Measurements from ENCODE around the gene MAGI2.

MAGI2 gene

DNA sequence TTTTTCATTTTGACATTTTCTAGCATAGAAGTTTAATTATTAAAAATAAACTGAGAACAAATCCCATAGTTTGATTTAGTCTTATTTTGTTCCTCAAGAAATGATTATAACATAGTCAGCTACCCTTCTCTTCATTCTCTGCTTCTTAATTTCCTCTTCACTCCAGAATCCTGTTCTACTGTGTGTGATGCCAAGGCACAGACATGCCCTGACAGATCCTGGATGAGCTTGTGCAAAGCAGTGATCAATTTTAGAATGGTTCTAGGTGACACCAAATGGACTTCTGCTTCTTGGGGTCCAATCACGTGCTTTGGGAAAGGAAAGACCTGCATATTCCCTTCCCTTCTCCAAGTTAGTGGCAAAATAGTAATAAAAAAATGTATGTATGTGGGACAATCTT lies 665.6 kb downstream of the MAGI2 start:
- Histone ChIP-seq H3K27me3 (replicated peaks; ENCODE audit: control insufficient read depth, insufficient read depth, low read length, poor library complexity, severe bottlenecking) (no peaks in the 10 kb centered on the region), H3K4me3 (ENCODE audit: insufficient read depth, low read depth, low read length, poor library complexity, severe bottlenecking) (no peak overlapping the region), H3K4me1 (ENCODE audit: control insufficient read depth, insufficient read depth, low read length, poor library complexity, severe bottlenecking) (no peaks in the 10 kb centered on the region), H3K36me3 (ENCODE audit: control insufficient read depth, insufficient read depth, low read length) (no peaks in the 10 kb centered on the region), H3K9me3 (ENCODE audit: control insufficient read depth, low read length) (no peaks in the 10 kb centered on the region), H3K27ac (ENCODE audit: insufficient read depth, low read length, poor library complexity, severe bottlenecking) (no peak overlapping the region)
- DNase-seq: no peak

DNA sequence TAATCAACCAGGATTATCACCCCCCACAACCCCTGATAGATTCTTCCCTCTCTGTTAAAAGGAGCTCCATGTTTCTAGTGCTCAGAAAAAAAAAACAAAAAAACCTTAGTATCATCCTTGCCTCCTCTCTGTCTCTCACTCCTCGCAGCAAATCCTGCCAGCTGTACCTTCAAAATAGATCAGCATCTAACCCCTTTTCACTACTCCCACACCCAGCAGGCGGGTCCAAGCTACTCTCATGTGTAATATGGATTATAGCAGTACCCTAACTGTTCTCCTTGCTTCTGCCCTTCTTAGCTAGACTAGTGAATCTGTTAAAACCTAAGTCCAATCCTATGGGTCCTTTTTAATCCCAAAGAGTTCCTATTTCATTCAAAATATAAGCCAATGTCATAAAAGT lies 667.4 kb downstream of the MAGI2 start:
- DNase-seq: no peak
- Histone ChIP-seq H3K36me3 (ENCODE audit: control insufficient read depth, insufficient read depth, low read length) (no peaks in the 10 kb centered on the region), H3K4me1 (ENCODE audit: control insufficient read depth, insufficient read depth, low read length, poor library complexity, severe bottlenecking) (no peaks in the 10 kb centered on the region)

DNA sequence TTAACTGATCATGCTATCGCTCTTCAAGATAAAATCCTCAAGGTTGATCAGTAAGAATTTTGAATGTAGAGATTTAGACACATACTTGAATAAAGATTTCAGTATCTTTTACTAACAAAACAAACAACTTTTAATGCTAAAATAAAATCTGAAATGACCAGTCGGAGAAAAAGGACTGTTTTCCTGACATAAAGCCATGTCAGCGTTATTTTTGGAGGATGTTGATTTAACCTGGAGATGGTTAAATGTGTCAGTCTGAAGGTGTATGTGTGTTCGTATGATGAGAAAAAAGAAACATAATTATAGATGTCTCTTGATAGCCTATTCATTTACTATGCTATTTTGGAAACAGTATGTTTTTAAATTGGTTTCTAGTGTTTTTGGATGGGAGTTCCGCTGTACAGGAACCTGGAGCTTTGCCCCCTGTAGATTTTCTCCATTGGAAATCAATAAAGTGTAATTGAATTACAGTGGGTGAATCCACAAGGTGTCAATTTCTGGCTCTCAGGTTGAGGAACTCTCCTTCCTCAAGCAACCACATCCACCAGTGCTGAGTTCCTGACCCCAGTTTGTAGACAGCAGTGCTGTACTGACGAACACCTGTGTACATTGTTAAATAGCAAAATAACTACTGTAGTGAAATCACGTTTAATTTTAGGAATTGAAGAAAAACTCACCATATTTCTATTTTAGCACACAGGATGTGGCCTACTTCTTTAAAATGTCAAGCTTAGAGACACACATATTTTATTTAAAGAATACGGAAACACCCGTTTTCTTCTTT lies 670.1 kb downstream of the MAGI2 start:
- no peaks in the 10 kb centered on the region for H3K36me3 ChIP-seq (ENCODE audit: control insufficient read depth, insufficient read depth, low read length)
- H3K4me1 ChIP-seq (ENCODE audit: control insufficient read depth, insufficient read depth, low read length, poor library complexity, severe bottlenecking): no peaks in the 10 kb centered on the region
- H3K27me3 ChIP-seq (replicated peaks; ENCODE audit: control insufficient read depth, insufficient read depth, low read length, poor library complexity, severe bottlenecking): no peaks in the 10 kb centered on the region
- no peaks in the 10 kb centered on the region for H3K9me3 ChIP-seq (ENCODE audit: control insufficient read depth, low read length)
- no peak for DNase-seq
- no peak overlapping the region for H3K27ac ChIP-seq (ENCODE audit: insufficient read depth, low read length, poor library complexity, severe bottlenecking)
- H3K4me3 ChIP-seq (ENCODE audit: insufficient read depth, low read depth, low read length, poor library complexity, severe bottlenecking): no peak overlapping the region

More for the DNA sequence above, 667.4 kb downstream of the MAGI2 start:
- Histone ChIP-seq H3K4me3 (ENCODE audit: insufficient read depth, low read depth, low read length, poor library complexity, severe bottlenecking) (no peak overlapping the region), H3K27ac (ENCODE audit: insufficient read depth, low read length, poor library complexity, severe bottlenecking) (no peak overlapping the region), H3K9me3 (ENCODE audit: control insufficient read depth, low read length) (no peaks in the 10 kb centered on the region), H3K27me3 (replicated peaks; ENCODE audit: control insufficient read depth, insufficient read depth, low read length, poor library complexity, severe bottlenecking) (no peaks in the 10 kb centered on the region)

DNA sequence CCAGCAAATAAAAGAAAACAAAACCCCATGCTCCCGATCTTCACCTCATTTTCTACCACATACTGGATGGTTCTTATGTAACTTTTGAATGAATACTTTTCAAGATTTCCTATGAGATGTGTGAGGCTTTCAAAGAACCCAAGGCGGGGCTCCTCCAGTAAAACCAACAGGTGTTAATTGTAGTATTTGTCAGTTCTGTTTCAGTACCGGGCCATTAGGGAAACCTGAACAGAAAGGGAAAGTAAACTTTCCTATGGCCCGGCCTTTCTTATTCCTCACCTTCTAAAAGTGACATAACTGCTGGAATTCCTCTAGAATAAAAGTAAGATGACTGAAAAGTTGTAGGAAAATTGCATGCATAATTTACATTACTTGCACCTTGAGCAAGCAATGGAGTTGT lies 672.9 kb downstream of the MAGI2 start:
- no peak for DNase-seq
- Histone ChIP-seq H3K4me3 (ENCODE audit: insufficient read depth, low read depth, low read length, poor library complexity, severe bottlenecking) (no peak overlapping the region), H3K4me1 (ENCODE audit: control insufficient read depth, insufficient read depth, low read length, poor library complexity, severe bottlenecking) (no peaks in the 10 kb centered on the region), H3K27ac (ENCODE audit: insufficient read depth, low read length, poor library complexity, severe bottlenecking) (no peak overlapping the region), H3K27me3 (replicated peaks; ENCODE audit: control insufficient read depth, insufficient read depth, low read length, poor library complexity, severe bottlenecking) (no peaks in the 10 kb centered on the region), H3K9me3 (ENCODE audit: control insufficient read depth, low read length) (no peaks in the 10 kb centered on the region), H3K36me3 (ENCODE audit: control insufficient read depth, insufficient read depth, low read length) (no peaks in the 10 kb centered on the region)

DNA sequence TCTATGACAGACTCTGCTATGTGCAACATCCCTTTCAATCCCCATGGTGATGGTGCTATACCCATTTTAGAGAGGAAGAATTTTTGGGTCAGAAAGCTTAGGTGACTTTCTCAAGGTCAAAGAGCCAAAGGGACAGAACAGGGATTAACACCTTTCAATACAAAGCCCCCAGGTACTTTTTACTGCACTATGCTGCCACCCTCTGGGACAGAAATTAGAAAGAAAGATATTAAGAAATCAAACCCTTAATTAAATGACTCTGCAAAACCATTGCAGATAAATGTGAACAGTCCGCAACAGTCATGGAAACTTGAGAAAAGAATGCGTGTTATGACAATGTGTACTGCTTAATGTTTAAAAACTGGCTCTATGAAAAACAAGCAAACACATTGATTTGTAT lies 673.7 kb downstream of the MAGI2 start:
- H3K27me3 ChIP-seq (replicated peaks; ENCODE audit: control insufficient read depth, insufficient read depth, low read length, poor library complexity, severe bottlenecking): no peaks in the 10 kb centered on the region
- no peaks in the 10 kb centered on the region for H3K9me3 ChIP-seq (ENCODE audit: control insufficient read depth, low read length)
- no peak overlapping the region for H3K27ac ChIP-seq (ENCODE audit: insufficient read depth, low read length, poor library complexity, severe bottlenecking)
- no peak overlapping the region for H3K4me3 ChIP-seq (ENCODE audit: insufficient read depth, low read depth, low read length, poor library complexity, severe bottlenecking)
- no peaks in the 10 kb centered on the region for H3K36me3 ChIP-seq (ENCODE audit: control insufficient read depth, insufficient read depth, low read length)
- DNase-seq: no peak
- no peaks in the 10 kb centered on the region for H3K4me1 ChIP-seq (ENCODE audit: control insufficient read depth, insufficient read depth, low read length, poor library complexity, severe bottlenecking)

DNA sequence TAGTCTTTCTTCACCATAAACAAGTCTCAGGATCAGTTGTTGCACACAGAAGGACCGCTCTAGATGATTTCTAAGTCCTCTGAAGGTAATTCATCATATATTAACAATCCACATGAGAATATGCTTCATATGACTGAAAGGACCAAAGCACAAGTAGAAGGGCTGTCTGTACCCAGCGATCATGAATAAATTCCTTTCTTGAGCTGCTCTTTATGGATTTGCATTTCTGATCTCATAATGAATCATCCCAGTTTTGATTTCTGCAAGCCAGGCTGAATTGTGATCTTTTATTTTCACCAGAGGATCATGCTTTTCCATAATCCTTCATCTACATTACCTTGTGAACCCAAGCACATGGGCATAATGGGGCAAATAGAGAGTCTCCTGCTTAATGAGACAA lies 675.6 kb downstream of the MAGI2 start:
- H3K36me3 ChIP-seq (ENCODE audit: control insufficient read depth, insufficient read depth, low read length): no peaks in the 10 kb centered on the region
- no peak for DNase-seq
- H3K27me3 ChIP-seq (replicated peaks; ENCODE audit: control insufficient read depth, insufficient read depth, low read length, poor library complexity, severe bottlenecking): no peaks in the 10 kb centered on the region
- H3K4me1 ChIP-seq (ENCODE audit: control insufficient read depth, insufficient read depth, low read length, poor library complexity, severe bottlenecking): no peaks in the 10 kb centered on the region
- no peak overlapping the region for H3K4me3 ChIP-seq (ENCODE audit: insufficient read depth, low read depth, low read length, poor library complexity, severe bottlenecking)
- no peaks in the 10 kb centered on the region for H3K9me3 ChIP-seq (ENCODE audit: control insufficient read depth, low read length)
- no peak overlapping the region for H3K27ac ChIP-seq (ENCODE audit: insufficient read depth, low read length, poor library complexity, severe bottlenecking)

DNA sequence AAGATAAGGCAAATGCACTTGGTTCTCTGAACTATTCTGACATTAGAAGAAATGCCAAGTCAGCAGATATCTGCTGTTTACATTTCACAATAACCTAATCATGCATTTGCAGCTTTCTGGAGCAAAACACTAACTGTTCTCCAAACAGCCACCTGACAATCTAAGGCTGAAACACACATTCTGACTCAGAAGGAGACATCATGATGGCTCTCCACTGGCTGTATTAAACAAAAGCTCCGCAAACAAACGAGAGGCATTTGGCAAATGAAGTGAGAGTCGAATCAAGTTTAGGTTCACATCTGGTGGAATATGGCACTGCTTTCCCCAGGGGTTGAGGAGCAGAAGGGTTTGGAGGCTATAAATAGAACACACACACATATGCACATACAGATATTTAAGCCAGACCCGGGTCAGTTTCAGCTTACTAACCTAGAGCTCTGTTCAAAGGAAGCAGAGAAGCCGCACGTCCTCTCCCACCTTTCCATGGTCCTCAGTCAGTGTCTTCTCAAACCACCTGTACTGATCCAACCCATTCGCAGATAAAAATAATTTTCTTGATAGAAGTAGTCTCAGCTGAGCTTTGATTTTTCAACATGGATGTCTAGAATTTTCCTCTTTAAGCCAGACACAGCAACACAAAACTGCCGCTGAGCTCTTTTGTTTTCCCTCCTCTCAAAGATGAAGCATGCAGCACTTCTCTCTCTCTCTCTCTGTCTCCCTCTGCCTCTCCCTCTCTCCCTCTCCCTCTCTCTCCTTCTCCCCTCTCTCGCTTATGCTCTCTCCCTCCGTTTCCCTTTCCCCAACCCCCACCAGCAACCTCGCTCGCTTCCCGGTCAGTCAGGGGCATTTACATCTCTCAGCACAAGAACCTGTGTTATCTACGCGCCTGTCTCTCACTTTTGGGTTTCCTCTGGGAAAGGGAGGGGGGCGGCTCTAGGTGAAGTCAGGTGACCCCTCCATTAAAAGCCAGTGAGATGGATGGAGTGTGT lies 682.8 kb downstream of the MAGI2 start:
- no peak overlapping the region for H3K4me3 ChIP-seq (ENCODE audit: insufficient read depth, low read depth, low read length, poor library complexity, severe bottlenecking)
- H3K4me1 ChIP-seq (ENCODE audit: control insufficient read depth, insufficient read depth, low read length, poor library complexity, severe bottlenecking): no peaks in the 10 kb centered on the region
- no peak for DNase-seq

DNA sequence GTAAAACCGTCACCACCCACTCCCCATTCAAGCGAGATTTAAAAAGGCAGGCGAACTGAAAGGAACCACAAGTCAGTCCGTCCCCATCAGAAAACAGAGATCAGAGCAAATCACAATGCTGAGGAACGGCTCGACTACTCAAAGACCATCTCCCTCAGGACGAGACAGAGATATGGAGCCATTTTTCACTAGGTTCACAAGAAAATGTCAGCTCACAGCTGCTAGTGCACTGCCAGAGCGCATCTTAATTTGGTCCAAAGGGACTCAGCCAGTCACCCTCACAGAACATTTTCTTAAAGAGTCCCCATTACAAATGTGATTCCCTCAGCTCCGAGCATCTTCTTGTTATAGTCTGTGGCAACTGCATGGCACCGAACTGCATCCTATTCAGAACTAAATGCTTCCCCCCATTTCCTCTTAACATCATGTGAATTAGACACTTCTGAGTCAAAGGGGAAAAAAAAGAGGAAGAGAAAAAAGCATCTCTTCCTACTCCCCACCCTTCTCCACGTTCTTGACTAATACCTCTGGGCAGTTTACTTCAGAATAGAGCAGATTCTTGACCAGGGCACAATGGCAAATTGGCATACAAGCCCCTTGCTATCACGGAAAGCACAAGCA lies 683.9 kb downstream of the MAGI2 start:
- no peaks in the 10 kb centered on the region for H3K4me1 ChIP-seq (ENCODE audit: control insufficient read depth, insufficient read depth, low read length, poor library complexity, severe bottlenecking)
- H3K27ac ChIP-seq (ENCODE audit: insufficient read depth, low read length, poor library complexity, severe bottlenecking): no peak overlapping the region
- H3K9me3 ChIP-seq (ENCODE audit: control insufficient read depth, low read length): no peaks in the 10 kb centered on the region
- DNase-seq: no peak
- H3K36me3 ChIP-seq (ENCODE audit: control insufficient read depth, insufficient read depth, low read length): no peaks in the 10 kb centered on the region
- no peaks in the 10 kb centered on the region for H3K27me3 ChIP-seq (replicated peaks; ENCODE audit: control insufficient read depth, insufficient read depth, low read length, poor library complexity, severe bottlenecking)
- no peak overlapping the region for H3K4me3 ChIP-seq (ENCODE audit: insufficient read depth, low read depth, low read length, poor library complexity, severe bottlenecking)

More for the DNA sequence above, 682.8 kb downstream of the MAGI2 start:
- no peaks in the 10 kb centered on the region for H3K27me3 ChIP-seq (replicated peaks; ENCODE audit: control insufficient read depth, insufficient read depth, low read length, poor library complexity, severe bottlenecking)
- no peaks in the 10 kb centered on the region for H3K36me3 ChIP-seq (ENCODE audit: control insufficient read depth, insufficient read depth, low read length)
- H3K27ac ChIP-seq (ENCODE audit: insufficient read depth, low read length, poor library complexity, severe bottlenecking): no peak overlapping the region
- no peaks in the 10 kb centered on the region for H3K9me3 ChIP-seq (ENCODE audit: control insufficient read depth, low read length)

DNA sequence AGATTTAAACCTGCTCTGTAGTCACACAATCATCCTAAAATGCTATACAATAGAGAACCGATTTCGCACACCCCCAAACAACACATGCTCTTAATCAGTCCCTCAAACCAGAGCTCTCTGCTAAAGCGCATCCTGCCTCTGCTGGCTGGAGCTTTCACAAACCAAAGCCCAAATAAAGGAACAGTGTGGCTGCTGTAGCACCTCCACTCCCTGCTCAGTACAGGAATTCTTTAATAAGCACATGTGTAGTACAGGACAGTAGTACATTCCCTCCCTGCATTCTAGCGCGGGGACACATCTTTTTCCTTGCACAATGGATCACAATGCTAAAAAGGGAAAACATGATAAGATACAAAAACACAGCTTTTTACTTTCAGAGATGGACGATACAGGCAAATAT lies 684.6 kb downstream of the MAGI2 start:
- no peaks in the 10 kb centered on the region for H3K4me1 ChIP-seq (ENCODE audit: control insufficient read depth, insufficient read depth, low read length, poor library complexity, severe bottlenecking)
- H3K27ac ChIP-seq (ENCODE audit: insufficient read depth, low read length, poor library complexity, severe bottlenecking): no peak overlapping the region
- H3K9me3 ChIP-seq (ENCODE audit: control insufficient read depth, low read length): no peaks in the 10 kb centered on the region
- DNase-seq: no peak
- no peaks in the 10 kb centered on the region for H3K36me3 ChIP-seq (ENCODE audit: control insufficient read depth, insufficient read depth, low read length)
- no peaks in the 10 kb centered on the region for H3K27me3 ChIP-seq (replicated peaks; ENCODE audit: control insufficient read depth, insufficient read depth, low read length, poor library complexity, severe bottlenecking)
- H3K4me3 ChIP-seq (ENCODE audit: insufficient read depth, low read depth, low read length, poor library complexity, severe bottlenecking): no peak overlapping the region
